Panc1 (cell line): Measurements from ENCODE around the gene SDK2.

Experiments
- CTCF ChIP-seq: fragments of 450-650 bp; IDR thresholded peaks from 2 replicates; pipeline ENCODE4 v1.5.1; 2017; ENCODE audit warnings: mild to moderate bottlenecking
- POLR2AphosphoS5 ChIP-seq: IDR thresholded peaks from 2 replicates; pipeline ENCODE4 v1.6.1; 2012; ENCODE audit warnings: mild to moderate bottlenecking, low read depth, low read length, moderate library complexity
- SIN3A ChIP-seq: IDR thresholded peaks from 2 replicates; pipeline ENCODE4 v1.6.1; 2012; ENCODE audit warnings: low read depth, mild to moderate bottlenecking, low read length, moderate library complexity, borderline replicate concordance; ENCODE audit not compliant: insufficient read depth
- TCF7L2 ChIP-seq: IDR thresholded peaks from 2 replicates; pipeline ENCODE4 v1.6.1; 2011; ENCODE audit warnings: mild to moderate bottlenecking, low read depth, low read length, inconsistent platforms

- no peak for TF ChIP-seq CTCF
- TF ChIP-seq POLR2AphosphoS5 = no peak
- no peak for TF ChIP-seq TCF7L2
- TF ChIP-seq SIN3A = no peak
Measured at GRCh38 chr17:73292031-73292531, 352.2 kb downstream of the SDK2 start.
